ENCODE measurements around the gene TRMT13. TPM values are rescaled to one million over a fixed set of nuclear protein-coding genes. Genes with fewer than 3 reads are reported as not detected.

TRMT13 gene
- total RNA-seq, 1 donor from 2014 or later = 28.8 TPM

DNA sequence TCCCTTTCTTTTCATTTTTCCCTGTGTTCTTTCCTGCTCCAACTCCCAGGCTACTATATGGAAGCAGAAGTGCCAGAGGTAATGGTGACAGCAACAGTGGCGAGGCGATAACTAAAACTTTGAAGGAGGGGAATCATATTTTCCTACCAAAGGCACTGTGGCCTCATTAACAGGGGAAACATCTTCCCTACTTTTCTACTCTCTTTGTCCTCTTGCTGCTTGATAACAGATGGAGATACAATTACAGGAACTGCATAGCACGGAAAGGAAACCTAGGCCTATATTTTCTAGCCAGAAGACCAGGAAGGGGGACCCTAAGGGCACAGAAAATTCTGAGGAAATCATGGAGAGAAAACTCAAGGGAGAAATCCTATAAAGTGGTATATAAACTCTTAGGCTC, 42.5 kb upstream of the TRMT13 start:
- Mint-ChIP-seq H3K4me1 (peaks cover 4% of the 10 kb centered on the region), H3K27me3 (ENCODE audit: insufficient read depth, low read depth) (no peaks in the 10 kb centered on the region), H3K27ac (peak overlapping the region; percentile 47), H3K36me3 (peaks cover 5% of the 10 kb centered on the region), H3K4me3 (no peak overlapping the region), H3K9me3 (no peaks in the 10 kb centered on the region)
- Histone ChIP-seq H3K79me2 (ENCODE audit: low read depth) (no peaks in the 10 kb centered on the region), H3K9me3 (ENCODE audit: low read depth) (no peaks in the 10 kb centered on the region), H3K4me1 (no peaks in the 10 kb centered on the region), H3K4me2 (no peak overlapping the region), H3K4me3 (no peak overlapping the region), H3K9ac (no peak overlapping the region), H3K27me3 (no peaks in the 10 kb centered on the region), H4K20me1 (ENCODE audit: low read depth) (no peaks in the 10 kb centered on the region), H3K36me3 (peaks cover 8% of the 10 kb centered on the region), H2AFZ (replicated peaks) (no peak overlapping the region), H3F3A (ENCODE audit: low read depth) (peaks cover 6% of the 10 kb centered on the region), H3K27ac (peak overlapping the region; percentile 1)
- TF ChIP-seq EZH2 (IDR thresholded peaks at IDR 0.05) (no peak), EZH2phosphoT487 (IDR thresholded peaks at IDR 0.05) (no peak)
- TF ChIP-seq, protein P1, sequence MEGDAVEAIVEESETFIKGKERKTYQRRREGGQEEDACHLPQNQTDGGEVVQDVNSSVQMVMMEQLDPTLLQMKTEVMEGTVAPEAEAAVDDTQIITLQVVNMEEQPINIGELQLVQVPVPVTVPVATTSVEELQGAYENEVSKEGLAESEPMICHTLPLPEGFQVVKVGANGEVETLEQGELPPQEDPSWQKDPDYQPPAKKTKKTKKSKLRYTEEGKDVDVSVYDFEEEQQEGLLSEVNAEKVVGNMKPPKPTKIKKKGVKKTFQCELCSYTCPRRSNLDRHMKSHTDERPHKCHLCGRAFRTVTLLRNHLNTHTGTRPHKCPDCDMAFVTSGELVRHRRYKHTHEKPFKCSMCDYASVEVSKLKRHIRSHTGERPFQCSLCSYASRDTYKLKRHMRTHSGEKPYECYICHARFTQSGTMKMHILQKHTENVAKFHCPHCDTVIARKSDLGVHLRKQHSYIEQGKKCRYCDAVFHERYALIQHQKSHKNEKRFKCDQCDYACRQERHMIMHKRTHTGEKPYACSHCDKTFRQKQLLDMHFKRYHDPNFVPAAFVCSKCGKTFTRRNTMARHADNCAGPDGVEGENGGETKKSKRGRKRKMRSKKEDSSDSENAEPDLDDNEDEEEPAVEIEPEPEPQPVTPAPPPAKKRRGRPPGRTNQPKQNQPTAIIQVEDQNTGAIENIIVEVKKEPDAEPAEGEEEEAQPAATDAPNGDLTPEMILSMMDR (IDR thresholded peaks at IDR 0.05) = no peak
- no peak for DNase-seq (ENCODE audit: low spot score)

GRCh38 chr1:100100202-100100601, 32.8 kb upstream of the TRMT13 start:
- Mint-ChIP-seq H3K27ac (no peak overlapping the region), H3K36me3 (peaks cover 27% of the 10 kb centered on the region)
- DNase-seq (ENCODE audit: low spot score) = no peak

GRCh38 chr1:100101564-100101963, 31.4 kb upstream of the TRMT13 start:
- H3K4me3 ChIP-seq = no peak overlapping the region
- Mint-ChIP-seq H3K27ac (no peak overlapping the region), H3K27me3 (ENCODE audit: insufficient read depth, low read depth) (peaks cover 3% of the 10 kb centered on the region), H3K36me3 (peaks cover 23% of the 10 kb centered on the region), H3K4me3 (no peak overlapping the region), H3K4me1 (no peaks in the 10 kb centered on the region), H3K9me3 (no peaks in the 10 kb centered on the region)
- peaks cover 28% of the 10 kb centered on the region for H3K36me3 ChIP-seq
- no peak overlapping the region for H3K4me2 ChIP-seq
- TF ChIP-seq, protein P1 (IDR thresholded peaks at IDR 0.05) = no peak
- TF ChIP-seq EZH2 (IDR thresholded peaks at IDR 0.05) = no peak
- TF ChIP-seq EZH2phosphoT487 (IDR thresholded peaks at IDR 0.05) = no peak
- no peak for DNase-seq (ENCODE audit: low spot score)
- no peak overlapping the region for H2AFZ ChIP-seq (replicated peaks)
- H3F3A ChIP-seq (ENCODE audit: low read depth) = peaks cover 4% of the 10 kb centered on the region
- no peaks in the 10 kb centered on the region for H3K4me1 ChIP-seq
- no peaks in the 10 kb centered on the region for H3K27me3 ChIP-seq
- no peak overlapping the region for H3K27ac ChIP-seq
- no peaks in the 10 kb centered on the region for H3K79me2 ChIP-seq (ENCODE audit: low read depth)
- H3K9ac ChIP-seq = no peak overlapping the region
- no peaks in the 10 kb centered on the region for H4K20me1 ChIP-seq (ENCODE audit: low read depth)
- no peaks in the 10 kb centered on the region for H3K9me3 ChIP-seq (ENCODE audit: low read depth)

More at GRCh38 chr1:100100202-100100601, 32.8 kb upstream of the TRMT13 start:
- Histone ChIP-seq H2AFZ (replicated peaks) (no peak overlapping the region), H3K36me3 (peaks cover 23% of the 10 kb centered on the region), H3F3A (ENCODE audit: low read depth) (peaks cover 4% of the 10 kb centered on the region), H4K20me1 (ENCODE audit: low read depth) (no peaks in the 10 kb centered on the region), H3K79me2 (ENCODE audit: low read depth) (no peaks in the 10 kb centered on the region), H3K4me2 (no peak overlapping the region), H3K9me3 (ENCODE audit: low read depth) (no peaks in the 10 kb centered on the region), H3K4me1 (no peaks in the 10 kb centered on the region), H3K27ac (no peak overlapping the region), H3K27me3 (no peaks in the 10 kb centered on the region), H3K4me3 (no peak overlapping the region), H3K9ac (no peak overlapping the region)
- no peaks in the 10 kb centered on the region for H3K9me3 Mint-ChIP-seq
- peaks cover 3% of the 10 kb centered on the region for H3K27me3 Mint-ChIP-seq (ENCODE audit: insufficient read depth, low read depth)
- TF ChIP-seq EZH2 (IDR thresholded peaks at IDR 0.05) = no peak
- no peak for TF ChIP-seq EZH2phosphoT487 (IDR thresholded peaks at IDR 0.05)
- H3K4me1 Mint-ChIP-seq = no peaks in the 10 kb centered on the region
- H3K4me3 Mint-ChIP-seq = no peak overlapping the region

GRCh38 chr1:100107696-100108095, 25.3 kb upstream of the TRMT13 start:
- peaks cover 17% of the 10 kb centered on the region for H3K36me3 Mint-ChIP-seq
- no peaks in the 10 kb centered on the region for H3K4me1 ChIP-seq
- peaks cover 27% of the 10 kb centered on the region for H3K36me3 ChIP-seq
- DNase-seq (ENCODE audit: low spot score) = no peak
- no peak overlapping the region for H2AFZ ChIP-seq (replicated peaks)
- H3F3A ChIP-seq (ENCODE audit: low read depth) = no peaks in the 10 kb centered on the region
- no peak overlapping the region for H3K27ac ChIP-seq
- no peaks in the 10 kb centered on the region for H3K4me1 Mint-ChIP-seq
- H3K27ac Mint-ChIP-seq = no peak overlapping the region
- H3K4me2 ChIP-seq = no peak overlapping the region
- no peak overlapping the region for H3K9ac ChIP-seq
- H4K20me1 ChIP-seq (ENCODE audit: low read depth) = no peaks in the 10 kb centered on the region
- no peak overlapping the region for H3K4me3 ChIP-seq
- no peaks in the 10 kb centered on the region for H3K79me2 ChIP-seq (ENCODE audit: low read depth)
- no peaks in the 10 kb centered on the region for H3K27me3 ChIP-seq
- H3K27me3 Mint-ChIP-seq (ENCODE audit: insufficient read depth, low read depth) = peaks cover 3% of the 10 kb centered on the region
- no peak for TF ChIP-seq EZH2 (IDR thresholded peaks at IDR 0.05)
- TF ChIP-seq EZH2phosphoT487 (IDR thresholded peaks at IDR 0.05) = no peak
- TF ChIP-seq, protein P1 (IDR thresholded peaks at IDR 0.05) = no peak
- H3K4me3 Mint-ChIP-seq = no peak overlapping the region
- H3K9me3 Mint-ChIP-seq = no peaks in the 10 kb centered on the region
- H3K9me3 ChIP-seq (ENCODE audit: low read depth) = no peaks in the 10 kb centered on the region
